Hematopoietic multipotent progenitor cell treated with erythropoietin and hydrocortisone succinate and interleukin-3 and kit ligand, for 15 days (in vitro differentiated cells): ENCODE data around the gene HECTD3.
A peak's percentile ranks its signal among the peaks of the same experiment; 100 is the strongest.
"Not testable (repeated sequence)": the region's sequence is repeated elsewhere in the genome, so short reads cannot be mapped to it uniquely, and the experiment has no call there.

ENCODE experiments used
- DNase-seq: peaks from one replicate; pipeline ENCODE4 v3.0.0-alpha.2; 2015; ENCODE audit warnings: low spot score

Gene HECTD3

DNA sequence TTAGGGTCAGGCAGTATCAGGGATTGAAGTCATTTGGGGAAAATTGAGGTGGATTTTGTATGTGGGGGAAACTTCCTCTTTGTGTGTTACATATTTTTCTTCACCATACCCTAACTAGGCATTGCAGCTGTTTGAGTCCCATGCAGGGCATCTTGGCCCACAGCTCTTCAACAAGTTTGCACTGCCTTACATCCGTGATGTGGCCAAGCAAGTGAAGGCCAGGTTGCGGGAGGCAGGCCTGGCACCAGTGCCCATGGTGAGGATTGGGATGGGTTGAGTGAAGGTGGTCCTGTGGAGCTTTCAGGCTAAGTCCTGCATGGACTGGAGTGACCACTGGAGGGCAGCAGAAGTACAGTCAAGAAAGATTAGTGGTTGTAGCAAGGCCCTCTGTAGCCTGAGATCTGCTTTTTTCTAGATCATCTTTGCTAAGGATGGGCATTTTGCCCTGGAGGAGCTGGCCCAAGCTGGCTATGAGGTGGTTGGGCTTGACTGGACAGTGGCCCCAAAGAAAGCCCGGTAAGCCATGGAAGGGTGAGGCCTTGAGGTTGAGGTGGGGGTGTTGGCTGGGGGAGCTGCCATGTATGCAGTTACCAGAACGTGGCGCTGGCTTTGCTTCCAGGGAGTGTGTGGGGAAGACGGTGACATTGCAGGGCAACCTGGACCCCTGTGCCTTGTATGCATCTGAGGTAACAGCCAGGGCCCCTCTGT, 3.4 kb upstream of the HECTD3 start:
- peak; percentile 85 for DNase-seq

DNA sequence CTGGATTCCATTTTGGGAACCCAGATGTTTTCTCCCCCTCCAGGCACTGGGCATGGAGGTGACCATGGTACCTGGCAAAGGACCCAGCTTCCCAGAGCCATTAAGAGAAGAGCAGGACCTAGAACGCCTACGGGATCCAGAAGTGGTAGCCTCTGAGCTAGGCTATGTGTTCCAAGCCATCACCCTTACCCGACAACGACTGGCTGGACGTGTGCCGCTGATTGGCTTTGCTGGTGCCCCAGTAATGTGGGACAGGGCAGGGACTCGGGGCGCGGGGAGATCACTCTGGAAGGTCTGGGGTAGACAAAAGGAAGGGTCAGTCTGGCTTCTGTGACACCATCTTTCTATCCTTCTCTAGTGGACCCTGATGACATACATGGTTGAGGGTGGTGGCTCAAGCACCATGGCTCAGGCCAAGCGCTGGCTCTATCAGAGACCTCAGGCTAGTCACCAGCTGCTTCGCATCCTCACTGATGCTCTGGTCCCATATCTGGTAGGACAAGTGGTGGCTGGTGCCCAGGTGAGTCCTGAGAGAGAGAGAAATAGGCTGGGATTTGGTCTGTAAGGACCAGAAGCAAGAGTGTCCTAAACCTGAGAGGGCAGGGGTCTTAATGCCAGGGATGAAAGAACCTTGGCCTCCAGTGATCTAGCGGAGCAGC, 2.6 kb upstream of the HECTD3 start:
- DNase-seq = peak; percentile 45

DNA sequence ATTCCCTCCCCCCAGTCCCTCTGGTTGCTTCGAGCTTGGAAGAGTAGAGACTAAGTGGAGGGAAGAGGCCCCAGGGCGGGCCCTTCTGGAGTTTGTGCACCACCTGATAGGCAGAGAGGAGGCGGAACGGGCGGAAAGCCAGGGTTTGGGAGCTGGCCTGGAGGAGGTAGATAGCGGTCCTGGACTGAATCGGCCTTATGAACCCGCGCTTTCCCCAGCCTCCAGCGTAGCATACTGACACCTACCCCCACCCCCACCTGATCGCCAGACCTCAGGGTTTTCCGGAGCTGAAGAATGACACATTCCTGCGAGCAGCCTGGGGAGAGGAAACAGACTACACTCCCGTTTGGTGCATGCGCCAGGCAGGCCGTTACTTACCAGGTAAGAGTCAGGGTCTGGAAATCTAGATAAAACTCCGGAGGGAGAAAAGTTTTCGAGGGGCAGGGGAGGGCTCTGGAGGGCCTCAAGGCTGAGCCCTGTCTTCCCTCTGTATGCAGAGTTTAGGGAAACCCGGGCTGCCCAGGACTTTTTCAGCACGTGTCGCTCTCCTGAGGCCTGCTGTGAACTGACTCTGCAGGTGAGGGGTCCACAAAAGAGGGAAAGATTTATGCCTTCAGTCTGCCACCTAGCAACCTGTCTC, 1.6 kb upstream of the HECTD3 start:
- DNase-seq = peak; percentile 98

DNA sequence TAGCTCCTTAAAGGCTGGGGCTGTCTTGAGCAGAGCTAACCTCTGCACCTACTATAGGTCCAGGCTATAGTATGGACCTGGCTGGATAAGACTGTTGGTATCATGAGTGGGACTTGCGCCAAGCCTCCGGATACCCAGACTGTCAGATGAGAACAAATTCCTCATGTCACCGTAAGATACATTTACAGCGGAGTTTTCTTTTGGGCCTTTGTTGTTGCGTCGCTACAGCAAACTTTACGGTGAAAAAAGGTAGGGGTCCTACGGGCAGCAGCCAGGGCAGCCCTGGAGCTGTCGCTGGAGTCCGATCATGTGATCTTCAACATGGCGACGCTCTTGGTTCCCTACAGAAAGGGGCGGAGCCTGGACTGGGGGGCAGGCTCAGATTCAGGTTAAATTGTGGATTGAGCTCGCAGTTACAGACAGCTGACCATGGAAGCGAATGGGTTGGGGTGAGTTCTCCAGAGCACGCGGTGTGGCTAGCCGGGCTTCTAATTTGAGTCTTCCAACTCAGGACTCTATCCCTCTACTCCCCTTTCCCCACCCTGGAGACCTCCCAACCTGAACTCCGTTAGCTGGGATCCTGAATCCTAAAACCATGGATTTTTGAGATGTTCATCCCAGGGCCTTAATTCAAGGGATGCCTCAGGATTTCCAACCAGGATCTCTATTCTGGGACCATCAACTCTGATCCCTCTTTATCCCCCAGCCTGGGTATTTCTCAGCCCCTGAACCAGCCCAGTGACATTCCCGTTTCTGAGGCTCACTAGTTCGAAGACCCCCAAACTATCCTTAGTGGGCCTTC, 914 bp upstream of the HECTD3 start, which contains the start of gene UROD:
TSS of gene UROD (plus strand) at position 418 of the 802 bp plus-strand sequence. CDS start at position 430, 12 bp downstream.
- DNase-seq = peak; percentile 98

DNA sequence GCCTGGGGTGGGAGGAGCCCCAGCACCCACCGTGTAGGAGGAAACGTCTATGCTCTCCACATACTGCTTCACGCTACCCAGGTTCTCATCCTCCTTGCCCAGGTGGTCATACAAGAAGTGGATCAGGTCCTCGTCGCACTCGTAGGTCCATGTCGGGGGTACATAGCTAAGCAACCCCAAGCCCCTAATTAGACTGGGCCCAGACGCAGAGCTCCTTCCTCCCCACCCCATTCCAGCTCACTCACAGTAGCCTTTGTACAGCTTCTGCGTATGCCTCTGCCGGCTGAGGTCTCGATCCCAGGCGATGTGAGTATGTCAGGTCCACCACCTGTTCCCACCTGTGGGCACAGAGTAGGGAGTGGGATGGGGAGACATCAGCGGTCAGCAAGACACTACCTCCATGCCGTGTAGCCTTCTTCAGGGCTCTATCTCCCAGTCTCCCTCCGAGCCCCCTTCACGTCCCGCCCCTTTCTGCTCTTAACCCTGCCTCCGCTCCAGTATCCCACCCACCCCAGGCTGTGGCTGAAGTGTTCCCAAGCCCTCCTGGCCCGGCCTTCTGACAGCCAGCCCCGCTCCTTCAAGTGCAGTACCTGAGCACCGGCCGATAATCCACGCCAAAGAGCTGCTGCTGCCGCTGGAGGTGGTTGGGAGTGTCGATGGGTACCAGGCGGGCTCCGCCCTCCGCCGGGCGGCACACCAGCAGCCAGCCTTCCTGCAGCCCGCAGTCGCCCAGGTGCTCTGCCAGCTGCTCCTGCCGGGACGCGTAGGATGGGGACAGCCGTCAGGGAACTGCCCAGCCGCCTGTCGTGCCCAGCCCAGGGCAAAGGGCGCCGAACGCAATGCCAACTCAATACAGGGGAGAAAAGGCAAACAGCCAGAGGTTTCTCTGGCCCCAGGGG, 919 bp downstream of the HECTD3 start:
- peak; percentile 61 for DNase-seq

DNA sequence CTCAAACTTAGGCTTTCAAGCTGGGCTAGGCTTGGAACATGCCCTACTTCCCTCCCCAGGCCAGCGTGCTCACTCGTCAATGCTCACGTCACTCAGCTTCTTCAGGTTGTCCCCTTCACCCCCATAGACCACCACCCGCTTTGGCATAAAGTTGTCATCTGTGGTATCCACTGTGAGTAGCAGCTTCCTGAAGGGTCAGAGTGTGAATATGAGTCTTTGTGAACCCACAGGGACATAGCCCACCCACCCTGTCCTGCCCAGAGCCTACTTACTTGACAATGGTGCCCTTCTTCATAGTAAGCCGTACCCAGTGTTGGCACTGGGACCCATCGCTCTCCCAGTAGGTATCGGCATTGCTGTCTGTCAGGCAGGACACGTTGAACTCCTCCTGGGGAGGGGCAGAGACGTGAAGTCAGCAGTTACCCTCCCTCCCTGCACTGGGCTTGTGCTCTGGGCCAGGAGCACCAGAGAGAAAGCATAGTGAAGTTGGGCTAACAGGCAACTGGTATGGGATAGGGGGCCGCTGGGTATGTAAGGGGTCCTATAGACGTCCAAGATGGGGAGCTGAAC, 1.7 kb downstream of the HECTD3 start:
- no peak for DNase-seq

DNA sequence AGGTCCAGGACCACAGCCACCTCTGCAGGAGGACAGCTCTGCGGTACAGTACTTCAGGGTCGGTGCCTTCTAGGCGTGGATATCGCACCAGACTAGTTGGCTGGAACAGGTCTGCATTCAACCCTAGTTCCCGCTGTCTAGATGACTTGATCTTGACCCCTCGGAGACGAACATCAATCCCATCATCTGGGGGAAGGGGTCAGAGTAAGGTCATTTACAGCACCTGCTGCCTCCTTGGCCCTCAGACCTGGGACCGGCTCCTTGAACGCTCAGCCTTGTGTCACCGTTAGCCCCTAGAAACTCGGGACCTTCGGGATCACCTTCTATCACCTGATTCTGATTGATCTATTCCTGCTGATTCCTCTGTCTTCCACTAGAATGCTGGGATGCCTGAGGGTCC, 2.6 kb downstream of the HECTD3 start:
- no peak for DNase-seq

DNA sequence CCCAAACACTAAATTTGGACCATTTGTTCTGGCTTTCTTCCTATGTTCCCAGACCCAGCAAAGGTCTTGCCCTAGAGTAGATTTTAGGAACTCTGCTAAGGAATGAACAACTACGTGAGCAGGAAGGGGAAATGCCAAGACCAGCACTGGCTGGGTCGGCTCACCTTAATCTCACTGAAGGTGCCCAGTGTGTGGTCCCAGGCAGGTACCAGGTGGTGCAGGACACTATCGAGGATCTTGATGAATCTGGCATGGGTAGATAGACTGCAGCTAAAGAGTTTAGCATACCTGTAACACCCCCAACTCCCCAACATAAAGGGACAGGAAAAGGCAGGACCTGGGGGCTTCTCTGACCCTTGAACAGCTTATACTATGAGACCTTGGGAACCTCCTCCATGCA, 3.0 kb downstream of the HECTD3 start:
- no peak for DNase-seq

DNA sequence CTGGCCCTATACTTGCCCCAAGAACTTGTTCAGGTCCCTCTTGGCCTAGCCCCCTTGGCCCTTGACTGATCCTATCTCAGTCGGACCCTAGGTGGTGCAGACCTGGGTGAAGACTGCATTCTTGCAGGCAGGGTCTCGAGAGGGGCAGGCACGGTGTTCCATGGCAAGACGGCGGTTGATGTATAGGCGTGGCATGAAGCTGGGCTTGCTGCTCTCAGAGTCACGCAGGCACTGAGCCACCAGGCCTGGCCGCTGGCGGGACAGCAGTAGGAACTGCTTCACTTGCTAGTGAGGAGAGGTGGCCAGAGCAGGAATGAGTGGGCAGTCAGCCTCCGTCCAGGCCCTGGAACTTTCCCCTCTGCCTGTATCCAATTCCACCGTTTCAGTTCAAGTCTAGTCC, 3.8 kb downstream of the HECTD3 start:
- DNase-seq = no peak

DNA sequence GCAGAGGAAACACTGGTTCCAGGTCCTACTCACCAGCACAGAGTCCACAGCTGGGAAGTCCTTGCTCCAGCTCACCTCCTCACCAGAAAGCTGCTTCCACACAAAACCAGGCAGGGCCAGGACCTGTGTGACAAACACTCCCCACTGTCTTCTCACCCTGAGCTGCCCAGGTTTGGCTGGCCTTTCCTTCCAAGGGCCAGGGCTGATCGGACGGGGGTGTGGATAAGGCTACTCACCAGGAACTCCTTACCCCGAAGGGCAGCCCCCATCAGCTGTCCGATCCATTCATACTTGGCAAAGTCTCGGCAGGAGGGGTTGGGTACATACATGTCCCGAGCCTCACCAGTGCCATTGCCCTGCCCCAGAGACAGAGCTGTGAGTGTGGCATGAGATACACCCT, 5.4 kb downstream of the HECTD3 start:
- no peak for DNase-seq

DNA sequence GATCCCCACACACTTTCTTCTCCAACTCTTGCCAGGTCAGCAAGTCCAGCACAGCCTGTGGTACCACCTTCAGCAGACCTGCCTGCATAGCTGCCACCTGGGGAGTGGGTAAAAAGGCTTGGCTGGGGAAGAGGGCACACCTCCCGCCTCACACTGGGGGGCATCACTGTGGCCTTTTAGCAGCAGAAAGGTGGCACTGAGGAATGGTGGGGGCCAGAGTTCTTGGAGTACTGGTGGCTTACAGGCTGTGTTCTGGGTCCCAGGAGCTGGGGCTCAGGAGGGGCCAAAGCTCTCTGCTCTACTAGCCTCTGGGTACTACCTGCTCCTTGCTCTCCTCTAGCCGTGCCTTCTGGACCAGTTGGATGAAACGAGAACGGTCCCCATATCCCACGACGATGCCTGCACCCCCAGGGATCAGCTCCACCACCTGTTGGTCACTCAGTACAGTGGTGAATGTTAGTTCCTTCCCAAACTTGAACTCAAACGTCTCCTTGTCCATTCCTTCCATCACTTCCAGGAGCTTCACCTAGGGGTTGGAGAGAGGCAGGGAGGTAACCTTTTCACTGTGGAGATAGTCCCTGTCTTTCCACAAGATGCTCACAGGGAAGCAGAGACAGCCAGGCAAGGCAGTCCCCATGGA, 6.7 kb downstream of the HECTD3 start:
- DNase-seq = no peak

DNA sequence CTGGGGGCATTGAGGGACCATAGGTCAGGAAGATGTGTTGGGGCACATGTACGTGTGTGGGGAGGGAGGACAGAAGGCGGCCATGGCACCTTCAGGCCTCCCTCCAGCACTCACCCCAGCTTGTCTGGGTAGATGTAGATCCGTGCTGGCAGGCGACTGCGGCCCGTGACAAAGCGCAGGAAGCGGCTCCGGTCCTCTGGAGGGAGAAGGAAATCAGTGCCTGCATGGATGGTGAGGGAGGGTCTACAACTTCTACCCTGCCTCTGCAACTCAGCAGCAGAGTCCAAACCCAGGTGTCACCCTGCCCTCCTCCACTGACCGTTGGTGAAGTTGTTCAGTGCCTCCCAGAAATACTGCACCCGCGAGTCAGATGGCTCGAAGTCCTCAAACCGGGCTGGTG, 7.4 kb downstream of the HECTD3 start:
- DNase-seq = no peak

DNA sequence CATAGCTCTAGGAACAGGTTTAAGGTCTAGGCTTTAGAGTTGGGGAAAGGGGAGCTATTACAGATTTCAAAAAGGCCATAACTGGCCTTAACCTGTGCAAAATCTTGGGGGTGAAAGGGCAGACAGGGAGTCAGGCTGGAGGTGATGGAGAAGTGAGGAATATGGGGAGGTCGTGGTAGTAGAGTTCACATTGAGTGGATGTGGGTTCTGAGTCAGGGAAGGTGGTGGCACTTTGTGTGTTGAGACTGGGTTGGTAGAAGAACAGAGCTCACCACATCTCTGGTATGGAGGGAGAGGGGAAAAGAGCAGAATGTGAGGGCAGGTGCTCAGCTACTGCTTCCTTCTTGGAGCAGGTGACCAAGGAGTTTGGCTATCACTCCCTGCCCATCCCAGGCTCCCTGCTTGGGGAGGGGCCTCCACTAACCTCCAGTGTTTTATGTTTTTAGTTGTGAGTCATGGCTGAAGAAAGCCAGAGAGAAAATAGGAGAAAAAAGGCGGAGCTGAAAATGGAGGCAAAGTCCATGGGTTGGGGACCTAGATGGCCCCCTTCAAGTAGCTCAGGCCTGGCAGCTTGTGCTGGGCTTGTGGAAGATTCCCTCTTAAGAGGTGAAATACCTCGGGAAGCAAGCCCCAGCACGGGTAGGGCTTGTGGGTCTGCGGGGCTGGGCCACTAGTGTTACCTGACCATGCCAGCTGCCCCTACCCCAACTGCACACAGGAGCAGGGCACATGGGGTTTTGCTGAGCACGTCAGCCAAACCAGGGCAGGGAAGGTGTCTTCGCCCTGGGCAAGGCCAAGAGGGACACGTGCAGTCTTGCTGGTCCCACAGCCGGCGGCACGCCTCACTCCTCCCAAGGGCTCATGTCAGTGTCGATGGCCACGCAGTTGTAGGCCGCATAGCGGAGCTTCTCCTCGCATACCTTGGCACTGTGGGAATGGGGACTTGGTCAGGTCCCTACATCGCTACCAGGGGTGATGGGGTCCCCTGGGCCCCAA, 8.2 kb downstream of the HECTD3 start:
- no peak for DNase-seq

DNA sequence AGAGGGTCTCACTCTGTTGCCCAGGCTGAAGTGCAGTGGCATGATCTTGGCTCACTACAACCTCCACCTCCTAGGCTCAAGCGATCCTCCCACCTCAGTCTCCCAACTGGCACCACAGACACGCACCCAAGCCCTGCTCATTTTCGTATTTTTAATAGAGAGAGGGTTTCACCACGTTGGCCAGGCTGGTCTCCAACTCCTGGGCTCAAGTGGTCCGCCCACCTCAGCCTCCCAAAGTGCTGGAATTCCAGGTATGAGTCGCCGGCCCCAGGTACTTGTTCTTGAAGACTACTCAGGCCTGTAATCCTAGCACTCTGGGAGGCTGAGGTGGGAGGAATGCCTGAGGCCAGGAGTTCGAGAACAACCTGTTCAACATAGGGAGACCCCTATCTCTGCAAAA, 9.5 kb downstream of the HECTD3 start:
- DNase-seq = not testable (repeated sequence)

DNA sequence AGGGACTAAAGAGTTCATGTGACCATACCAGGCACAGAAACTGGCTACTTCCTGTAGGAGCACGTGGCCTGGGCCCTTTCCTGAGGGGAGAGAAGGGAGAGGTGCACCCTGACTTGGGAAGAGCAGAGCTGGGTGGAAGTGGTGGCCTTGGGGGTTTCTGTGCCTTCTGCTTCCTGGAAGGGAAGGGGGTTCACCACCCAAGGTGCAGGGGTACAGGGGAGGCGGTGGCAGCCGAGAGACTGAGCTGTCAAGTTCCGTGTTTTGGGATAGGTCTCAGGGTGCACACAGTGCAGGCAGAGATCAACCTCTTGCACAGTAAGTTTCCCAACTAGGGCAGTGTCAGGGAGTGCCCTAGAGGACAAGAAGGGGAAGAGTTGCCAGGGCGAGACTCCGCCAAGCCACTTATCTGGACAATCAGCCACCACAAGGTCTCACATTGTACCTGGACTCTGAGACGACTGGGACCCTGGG, 10.1 kb downstream of the HECTD3 start:
- DNase-seq = no peak

DNA sequence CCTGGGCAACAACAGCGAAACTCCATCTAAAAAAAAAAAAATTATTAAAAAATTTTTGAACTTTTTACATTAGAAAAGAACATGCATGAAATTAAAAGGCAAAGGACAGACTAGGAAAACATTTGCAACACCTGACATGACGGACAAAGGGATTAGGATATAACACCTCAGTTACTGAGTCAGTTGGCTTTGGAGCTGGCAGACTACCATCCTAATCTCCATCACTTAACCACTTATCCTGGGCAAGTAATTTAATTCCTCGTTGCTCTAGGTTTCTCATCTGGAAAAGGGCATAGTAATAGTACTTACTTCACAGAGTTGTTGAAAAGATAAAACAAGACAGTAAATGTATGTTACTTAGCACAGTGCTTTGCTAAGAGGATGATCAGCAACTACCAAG, 11.9 kb downstream of the HECTD3 start:
- no peak for DNase-seq

DNA sequence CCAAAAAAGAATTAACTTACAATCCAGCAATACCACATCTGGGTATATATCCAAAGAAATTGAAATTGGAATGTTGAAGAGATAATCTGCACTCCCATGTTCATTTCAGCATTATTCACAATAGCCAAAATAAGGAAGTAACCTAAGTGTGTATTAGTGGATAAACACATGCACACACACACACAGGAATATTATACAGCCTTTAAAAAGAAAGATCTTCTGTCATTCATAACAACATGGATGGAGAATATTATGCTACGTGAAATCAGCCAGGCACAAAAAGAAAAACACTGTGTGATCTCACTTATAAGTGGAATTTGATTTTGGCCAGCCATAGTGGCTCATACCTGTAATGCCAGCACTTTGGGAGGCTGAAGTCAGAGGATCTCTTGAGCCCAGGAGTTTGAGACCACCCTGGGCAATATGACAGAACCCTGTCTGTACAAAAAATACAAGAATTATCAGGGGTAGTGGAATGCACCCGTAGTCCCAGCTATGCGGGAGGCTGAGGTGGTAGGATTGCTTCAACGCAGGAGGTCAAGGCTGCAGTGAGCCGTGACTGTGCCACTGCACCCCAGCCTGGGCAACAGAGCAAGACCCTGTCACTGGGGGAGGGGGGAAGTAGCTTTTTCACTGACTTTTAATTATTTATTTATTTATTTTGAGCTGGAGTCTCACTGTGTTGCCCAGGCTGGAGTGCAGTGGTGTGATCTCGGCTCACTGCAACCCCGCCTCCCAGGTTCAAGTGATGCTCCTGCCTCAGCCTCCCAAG, 15.5 kb downstream of the HECTD3 start:
- DNase-seq = no peak

DNA sequence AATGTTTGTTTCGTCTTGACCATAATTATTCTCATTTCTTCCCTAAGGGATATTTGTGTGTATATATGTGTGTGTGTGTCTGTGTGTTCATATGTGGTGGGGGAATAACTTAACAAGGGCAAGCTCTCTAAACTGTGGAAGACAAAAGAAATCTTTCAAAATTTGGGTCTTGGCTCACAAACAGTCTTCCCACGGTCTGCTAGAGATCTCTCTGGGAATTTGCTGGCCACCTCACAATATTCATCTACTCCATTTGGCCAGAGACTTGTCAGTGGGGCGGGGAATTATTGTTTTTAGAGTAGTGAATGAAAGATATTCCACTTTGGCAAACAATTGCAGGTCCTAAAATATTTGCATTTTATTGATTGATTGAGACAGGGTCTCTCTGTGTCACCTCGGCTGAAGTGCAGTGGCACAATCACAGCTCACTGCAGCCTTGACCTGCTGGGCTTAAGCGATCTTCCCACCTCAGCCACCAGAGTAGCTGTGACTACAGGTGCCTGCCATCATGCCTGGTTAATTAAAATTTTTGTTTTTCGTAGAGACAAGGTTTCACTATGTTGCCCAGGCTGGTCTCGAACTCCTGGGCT, 16.7 kb downstream of the HECTD3 start:
- DNase-seq = no peak
